BE2C (cell line): Measurements from ENCODE around the gene AP1G1.
A peak's percentile ranks its signal among the peaks of the same experiment; 100 is the strongest.

ENCODE experiments used
- DNase-seq: peaks from one replicate; pipeline ENCODE4 v3.0.0-alpha.2; 2020
- H3K27me3 ChIP-seq: fragments of 250-450 bp; sonication (Bioruptor Pico); 2 replicates; pipeline ENCODE4 v1.5.1; 2020; ENCODE audit warnings: mild to moderate bottlenecking
- H3K36me3 ChIP-seq: fragments of 250-450 bp; sonication (Bioruptor Pico); 2 replicates; pipeline ENCODE4 v1.5.1; 2020; ENCODE audit warnings: mild to moderate bottlenecking
- H3K4me1 ChIP-seq: fragments of 250-450 bp; sonication (Bioruptor Pico); 2 replicates; pipeline ENCODE4 v1.5.1; 2020
- H3K4me3 ChIP-seq: 2 replicates; pipeline ENCODE4 v1.5.1; 2011; ENCODE audit warnings: low read depth, low read length
- H3K9me3 ChIP-seq: fragments of 250-450 bp; sonication (Bioruptor Pico); 2 replicates; pipeline ENCODE4 v1.5.1; 2020
- TF ChIP-seq, protein P1 (sequence below): IDR thresholded peaks from 2 replicates; pipeline ENCODE4 v1.5.1; 2012; ENCODE audit warnings: mild to moderate bottlenecking, low read depth, low read length

The AP1G1 gene

DNA sequence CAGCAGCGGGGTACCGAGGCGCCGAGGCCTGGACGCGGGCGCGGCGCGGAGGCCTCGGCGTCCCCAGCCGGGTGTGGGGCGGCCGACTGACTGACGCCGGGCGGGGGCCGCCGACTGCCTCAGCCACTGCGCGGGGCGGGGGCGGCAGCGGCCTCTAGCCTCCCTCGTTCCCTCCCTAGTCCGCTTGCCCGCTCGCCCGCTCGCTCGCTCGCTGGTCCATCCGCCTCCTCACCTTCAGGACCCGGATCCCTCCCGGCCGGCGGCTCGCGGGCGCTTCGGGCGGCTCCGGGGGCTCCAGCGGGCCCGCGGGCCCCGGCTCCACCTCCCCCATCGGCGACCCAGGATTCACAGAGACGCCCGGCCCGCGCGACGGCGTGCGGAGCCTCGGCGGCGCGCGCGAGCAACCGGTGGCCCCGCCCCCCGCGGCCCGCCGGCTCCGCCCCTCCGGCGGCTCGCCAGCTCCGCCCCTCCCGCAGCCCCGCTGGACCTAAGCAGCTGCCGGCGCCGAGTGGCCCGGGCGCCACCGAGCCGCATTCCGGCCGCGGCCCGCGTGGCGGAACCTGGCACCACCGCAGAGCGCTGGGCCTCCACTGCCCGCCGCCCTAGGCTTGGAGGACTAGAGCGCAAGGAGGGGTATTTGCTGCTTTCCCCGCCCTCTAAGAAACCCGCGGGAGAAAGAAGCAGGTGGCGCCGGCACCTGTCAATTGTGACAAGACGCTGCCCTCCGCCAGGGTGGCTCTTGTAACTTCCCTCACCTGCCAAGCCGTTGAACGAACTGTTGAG lies 84.9 kb downstream of the AP1G1 start:
- no peaks in the 10 kb centered on the region for H3K9me3 ChIP-seq

DNA sequence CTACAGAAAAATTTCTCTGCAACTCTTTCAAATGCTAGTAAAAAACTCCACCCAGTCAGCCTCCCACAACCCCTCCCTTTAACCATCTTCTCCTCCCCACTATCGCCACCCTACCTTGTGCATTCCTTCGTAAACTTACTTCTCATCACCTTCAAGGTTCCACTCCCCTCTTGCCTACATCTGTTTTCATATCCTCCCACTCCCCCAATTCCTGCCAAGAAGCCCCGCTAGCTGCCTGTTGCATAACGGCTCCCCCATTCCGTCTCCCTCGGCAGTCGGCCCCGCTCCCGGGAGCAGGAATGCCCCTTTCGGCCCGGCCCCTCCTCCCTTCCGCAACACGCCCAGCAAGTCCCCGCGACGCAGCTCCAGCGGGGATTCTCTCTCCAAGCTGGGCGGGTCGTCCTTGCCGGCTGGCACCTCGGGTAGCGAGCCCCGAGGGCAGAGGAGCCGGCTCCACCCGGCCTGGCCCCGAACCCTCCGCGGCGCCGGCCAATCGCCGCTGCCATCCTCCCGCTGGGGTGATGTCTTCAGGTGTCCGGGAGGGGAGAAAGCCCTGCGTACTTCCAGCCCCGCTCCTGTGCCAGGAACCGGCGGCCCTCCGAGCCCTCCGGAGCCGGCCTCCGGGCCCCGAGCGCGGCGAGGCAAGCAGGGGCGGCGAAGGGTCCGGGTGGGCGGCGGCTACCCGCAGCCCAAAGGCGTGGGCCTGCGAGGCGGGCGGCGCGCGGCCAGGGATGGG lies 85.7 kb downstream of the AP1G1 start:
- TF ChIP-seq, protein P1, sequence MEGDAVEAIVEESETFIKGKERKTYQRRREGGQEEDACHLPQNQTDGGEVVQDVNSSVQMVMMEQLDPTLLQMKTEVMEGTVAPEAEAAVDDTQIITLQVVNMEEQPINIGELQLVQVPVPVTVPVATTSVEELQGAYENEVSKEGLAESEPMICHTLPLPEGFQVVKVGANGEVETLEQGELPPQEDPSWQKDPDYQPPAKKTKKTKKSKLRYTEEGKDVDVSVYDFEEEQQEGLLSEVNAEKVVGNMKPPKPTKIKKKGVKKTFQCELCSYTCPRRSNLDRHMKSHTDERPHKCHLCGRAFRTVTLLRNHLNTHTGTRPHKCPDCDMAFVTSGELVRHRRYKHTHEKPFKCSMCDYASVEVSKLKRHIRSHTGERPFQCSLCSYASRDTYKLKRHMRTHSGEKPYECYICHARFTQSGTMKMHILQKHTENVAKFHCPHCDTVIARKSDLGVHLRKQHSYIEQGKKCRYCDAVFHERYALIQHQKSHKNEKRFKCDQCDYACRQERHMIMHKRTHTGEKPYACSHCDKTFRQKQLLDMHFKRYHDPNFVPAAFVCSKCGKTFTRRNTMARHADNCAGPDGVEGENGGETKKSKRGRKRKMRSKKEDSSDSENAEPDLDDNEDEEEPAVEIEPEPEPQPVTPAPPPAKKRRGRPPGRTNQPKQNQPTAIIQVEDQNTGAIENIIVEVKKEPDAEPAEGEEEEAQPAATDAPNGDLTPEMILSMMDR: no peak
- DNase-seq: peak; percentile 88

More for the DNA sequence above, 84.9 kb downstream of the AP1G1 start:
- Histone ChIP-seq H3K27me3 (no peaks in the 10 kb centered on the region), H3K36me3 (no peaks in the 10 kb centered on the region), H3K4me3 (peak overlapping the region; percentile 77), H3K4me1 (no peaks in the 10 kb centered on the region)
- peak; percentile 83 for DNase-seq
- TF ChIP-seq, protein P1: no peak

DNA sequence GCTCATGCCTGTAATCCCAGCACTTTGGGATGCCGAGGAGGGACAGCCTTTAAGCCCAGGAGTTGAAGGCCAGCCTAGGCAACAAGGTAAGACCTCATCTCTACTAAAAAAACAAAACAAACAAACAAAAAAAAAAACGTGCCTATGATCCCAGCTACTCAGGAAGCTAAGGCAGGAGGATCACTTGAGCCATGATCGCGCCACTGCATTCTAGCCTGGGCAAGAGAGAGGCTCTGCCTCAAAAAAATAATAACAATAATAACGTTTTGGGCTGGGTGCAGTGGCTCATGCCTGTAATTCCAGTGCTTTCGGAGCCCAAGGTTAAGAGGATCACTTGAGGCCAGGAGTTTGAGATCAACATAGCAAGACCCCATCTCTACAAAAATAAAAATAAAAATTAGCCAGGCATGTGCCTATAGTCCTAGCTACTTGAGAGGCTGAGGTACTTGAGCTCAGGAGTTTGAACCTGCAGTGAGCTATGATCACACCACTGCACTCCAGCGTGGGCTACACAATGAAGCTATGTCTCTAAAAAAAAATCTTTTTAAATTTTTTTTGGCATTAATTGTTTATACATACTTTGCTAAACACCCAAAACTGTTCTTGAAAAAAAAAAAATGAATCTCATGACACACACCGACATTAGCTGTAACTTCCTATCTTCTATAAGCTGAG lies 87.4 kb downstream of the AP1G1 start:
- H3K27me3 ChIP-seq: no peaks in the 10 kb centered on the region
- no peaks in the 10 kb centered on the region; the same call in 1 of the 2 replicates for H3K36me3 ChIP-seq
- H3K4me3 ChIP-seq: no peak overlapping the region
- DNase-seq: no peak
- H3K9me3 ChIP-seq: no peaks in the 10 kb centered on the region
- H3K4me1 ChIP-seq: no peaks in the 10 kb centered on the region
- TF ChIP-seq, protein P1: no peak

More for the DNA sequence above, 85.7 kb downstream of the AP1G1 start:
- Histone ChIP-seq H3K4me3 (peak overlapping the region; percentile 77), H3K4me1 (no peaks in the 10 kb centered on the region), H3K9me3 (no peaks in the 10 kb centered on the region), H3K36me3 (no peaks in the 10 kb centered on the region), H3K27me3 (no peaks in the 10 kb centered on the region)

DNA sequence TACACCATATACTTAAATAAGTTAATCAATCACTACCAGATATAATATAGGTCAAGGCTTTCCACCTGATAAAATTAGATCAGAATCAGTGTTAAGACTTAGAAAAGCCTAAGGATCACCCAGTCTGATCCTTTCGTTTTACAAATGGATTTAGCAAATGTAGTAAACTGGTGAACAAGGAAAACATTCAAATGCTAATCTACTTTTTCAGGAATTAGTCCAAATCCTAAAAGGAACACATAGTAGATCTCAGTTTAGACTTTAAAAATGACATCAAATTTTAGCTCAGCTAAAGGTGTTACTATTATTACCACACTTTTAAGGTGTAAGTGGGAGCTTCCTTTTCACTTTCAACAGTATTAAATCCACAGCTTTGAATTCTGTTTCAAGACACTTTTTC lies 96.1 kb downstream of the AP1G1 start:
- no peaks in the 10 kb centered on the region for H3K4me1 ChIP-seq
- TF ChIP-seq, protein P1: no peak
- no peaks in the 10 kb centered on the region for H3K27me3 ChIP-seq
- H3K36me3 ChIP-seq: no peaks in the 10 kb centered on the region; the same call in 1 of the 2 replicates
- H3K4me3 ChIP-seq: no peak overlapping the region
- no peak for DNase-seq
- H3K9me3 ChIP-seq: no peaks in the 10 kb centered on the region

DNA sequence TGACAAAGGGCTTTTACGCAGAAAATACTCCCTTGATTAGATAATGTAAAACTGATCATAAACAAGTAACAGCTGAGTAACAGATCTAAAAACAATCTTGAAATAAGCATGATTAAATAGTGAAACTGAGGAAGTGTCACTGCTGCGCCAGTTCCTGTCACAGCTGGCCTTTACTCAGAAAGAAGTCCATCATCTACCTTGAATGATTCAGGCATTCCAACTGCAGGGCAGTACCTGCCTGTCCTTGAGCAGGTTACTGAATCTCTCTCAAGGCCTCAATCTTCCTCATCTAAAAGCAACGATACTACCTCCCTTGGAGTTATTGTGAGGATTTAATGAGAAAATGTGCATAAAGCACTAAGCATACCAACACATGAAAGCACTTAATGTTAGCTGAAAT lies 96.8 kb downstream of the AP1G1 start:
- TF ChIP-seq, protein P1: no peak
- no peak overlapping the region for H3K4me3 ChIP-seq
- H3K36me3 ChIP-seq: no peaks in the 10 kb centered on the region; the same call in 1 of the 2 replicates
- H3K27me3 ChIP-seq: no peaks in the 10 kb centered on the region
- DNase-seq: no peak
- H3K9me3 ChIP-seq: no peaks in the 10 kb centered on the region
- no peaks in the 10 kb centered on the region for H3K4me1 ChIP-seq
